Measurements from ENCODE around the gene RBM24. TPM values are rescaled to one million over a fixed set of nuclear protein-coding genes. Genes with fewer than 3 reads are reported as not detected.
A peak's percentile ranks its signal among the peaks of the same experiment; 100 is the strongest.
"Not testable (repeated sequence)": the region's sequence is repeated elsewhere in the genome, so short reads cannot be mapped to it uniquely, and the experiment has no call there.

Gene RBM24
- total RNA-seq, 2 donors from 2014 or later: 2.8 to 4.9 TPM

DNA sequence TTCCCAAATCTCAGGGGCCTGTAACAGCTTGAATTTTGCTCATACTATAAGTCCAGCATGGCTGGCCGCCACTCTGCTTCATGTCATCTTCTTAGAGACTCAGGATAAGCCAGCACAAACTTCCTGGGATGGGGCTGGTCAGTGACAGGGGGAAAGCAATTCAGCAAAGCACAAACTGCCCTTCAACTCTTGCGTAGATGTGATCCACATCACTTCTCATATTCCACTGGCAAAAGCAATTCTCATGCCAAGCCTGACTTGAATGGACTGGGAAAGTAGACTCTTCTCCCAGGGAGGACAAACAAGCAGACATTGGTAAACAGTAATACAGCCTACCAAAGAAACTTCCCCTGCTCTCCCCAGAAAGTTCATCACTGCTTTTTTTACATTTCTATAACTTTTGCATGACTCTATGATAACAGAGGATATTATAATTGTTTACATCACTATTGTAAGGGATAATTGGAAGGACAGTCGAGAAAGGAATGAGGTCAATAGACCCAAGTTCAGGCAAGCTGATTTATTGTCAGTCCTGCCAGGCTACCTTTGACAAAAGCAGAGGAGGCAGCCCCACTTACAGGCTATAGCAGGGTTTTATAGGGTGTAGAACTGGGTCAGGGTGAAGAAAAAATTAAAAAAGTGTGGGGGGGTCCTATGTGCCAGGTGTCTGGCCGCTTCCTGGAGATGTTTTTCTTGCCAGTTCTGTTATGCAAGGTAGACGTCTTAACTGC lies 37.4 kb downstream of the RBM24 start:
- TF ChIP-seq, protein P1, sequence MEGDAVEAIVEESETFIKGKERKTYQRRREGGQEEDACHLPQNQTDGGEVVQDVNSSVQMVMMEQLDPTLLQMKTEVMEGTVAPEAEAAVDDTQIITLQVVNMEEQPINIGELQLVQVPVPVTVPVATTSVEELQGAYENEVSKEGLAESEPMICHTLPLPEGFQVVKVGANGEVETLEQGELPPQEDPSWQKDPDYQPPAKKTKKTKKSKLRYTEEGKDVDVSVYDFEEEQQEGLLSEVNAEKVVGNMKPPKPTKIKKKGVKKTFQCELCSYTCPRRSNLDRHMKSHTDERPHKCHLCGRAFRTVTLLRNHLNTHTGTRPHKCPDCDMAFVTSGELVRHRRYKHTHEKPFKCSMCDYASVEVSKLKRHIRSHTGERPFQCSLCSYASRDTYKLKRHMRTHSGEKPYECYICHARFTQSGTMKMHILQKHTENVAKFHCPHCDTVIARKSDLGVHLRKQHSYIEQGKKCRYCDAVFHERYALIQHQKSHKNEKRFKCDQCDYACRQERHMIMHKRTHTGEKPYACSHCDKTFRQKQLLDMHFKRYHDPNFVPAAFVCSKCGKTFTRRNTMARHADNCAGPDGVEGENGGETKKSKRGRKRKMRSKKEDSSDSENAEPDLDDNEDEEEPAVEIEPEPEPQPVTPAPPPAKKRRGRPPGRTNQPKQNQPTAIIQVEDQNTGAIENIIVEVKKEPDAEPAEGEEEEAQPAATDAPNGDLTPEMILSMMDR (IDR thresholded peaks at IDR 0.05): no peak
- no peak for DNase-seq
- Histone ChIP-seq H3K27ac (no peak overlapping the region), H3K9ac (ENCODE audit: low read depth in 2 of 2, low read length in 2 of 2) (no peak overlapping the region), H3K9me3 (no peaks in the 10 kb centered on the region), H3K4me3 (no peak overlapping the region), H3K4me1 (no peaks in the 10 kb centered on the region), H3K27me3 (no peaks in the 10 kb centered on the region), H3K36me3 (no peaks in the 10 kb centered on the region)
- intact Hi-C loops (cut with DNase I): no loop called here

DNA sequence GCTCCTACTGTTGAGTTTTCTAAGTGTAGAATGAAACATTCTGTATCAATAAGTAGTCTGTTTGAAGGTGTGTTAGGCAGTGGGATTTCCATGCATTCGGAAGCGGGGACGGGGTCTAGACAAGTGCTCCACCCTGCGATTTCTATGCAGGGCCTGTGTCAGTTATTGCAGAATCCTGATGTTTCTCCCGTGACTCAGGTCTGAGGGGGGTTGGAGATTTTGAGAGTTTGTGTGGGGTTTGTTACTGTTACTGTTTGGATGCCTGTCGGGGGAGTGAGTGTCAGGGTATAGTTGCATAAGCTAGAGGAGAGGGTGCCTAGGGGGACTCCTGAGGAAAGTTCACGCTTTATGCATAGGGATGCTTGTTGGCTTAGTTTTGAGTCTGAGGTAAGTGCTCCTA lies 39.1 kb downstream of the RBM24 start:
- not testable (repeated sequence) for DNase-seq

DNA sequence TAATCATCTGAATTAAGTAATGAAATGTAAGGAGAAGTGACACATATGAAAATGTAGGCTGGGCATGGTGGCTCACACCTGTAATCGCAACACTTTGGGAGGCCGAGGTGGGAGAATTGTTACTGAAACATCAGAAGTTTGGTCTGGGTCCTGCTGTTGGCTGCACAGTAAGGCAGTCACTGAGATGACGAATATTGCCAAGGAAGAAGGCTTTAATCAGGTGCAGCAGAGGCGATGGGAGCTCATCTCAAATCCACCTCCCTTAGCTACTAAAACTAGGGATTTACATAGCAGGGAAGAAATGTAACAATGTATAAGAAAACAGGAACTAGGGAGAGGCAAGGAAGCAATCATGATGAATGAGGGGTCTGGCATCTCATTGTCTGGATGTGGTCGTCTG lies 50.1 kb downstream of the RBM24 start:
- TF ChIP-seq, protein P1 (IDR thresholded peaks at IDR 0.05): no peak
- H3K4me1 ChIP-seq: no peaks in the 10 kb centered on the region
- no peaks in the 10 kb centered on the region for H3K36me3 ChIP-seq
- no peak overlapping the region for H3K9ac ChIP-seq (ENCODE audit: low read depth in 2 of 2, low read length in 2 of 2)
- H3K4me3 ChIP-seq: no peak overlapping the region
- intact Hi-C loops (cut with DNase I): no loop called here
- H3K27ac ChIP-seq: no peak overlapping the region
- no peaks in the 10 kb centered on the region for H3K9me3 ChIP-seq
- no peaks in the 10 kb centered on the region for H3K27me3 ChIP-seq
- no peak for DNase-seq

More for the DNA sequence above, 39.1 kb downstream of the RBM24 start:
- H3K27ac ChIP-seq; H3K36me3 ChIP-seq; H3K4me1 ChIP-seq; intact Hi-C loops (cut with DNase I); H3K27me3 ChIP-seq; H3K9me3 ChIP-seq; H3K9ac ChIP-seq (ENCODE audit: low read depth in 2 of 2, low read length in 2 of 2); H3K4me3 ChIP-seq: not testable (repeated sequence)

DNA sequence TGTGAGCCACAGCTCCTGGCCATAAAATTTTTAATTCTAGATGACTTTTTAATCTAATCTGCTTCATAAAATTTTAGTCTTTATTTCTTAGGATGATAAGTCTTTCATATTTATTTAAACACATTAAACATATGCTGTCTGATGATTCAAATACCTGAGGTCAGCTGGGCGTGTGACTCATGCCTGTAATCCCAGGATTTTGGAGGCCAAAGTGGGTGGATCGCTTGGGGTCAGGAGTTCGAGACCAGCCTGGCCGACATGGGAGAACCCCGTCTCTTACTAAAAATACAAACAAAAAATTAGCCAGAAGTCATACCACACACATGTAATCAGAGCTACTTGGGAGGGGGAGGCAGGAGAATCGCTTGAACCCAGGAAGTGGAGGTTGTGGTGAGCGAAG lies 53.1 kb downstream of the RBM24 start:
- TF ChIP-seq, protein P1 (IDR thresholded peaks at IDR 0.05): no peak
- Histone ChIP-seq H3K27me3 (no peaks in the 10 kb centered on the region), H3K27ac (no peak overlapping the region), H3K9me3 (no peaks in the 10 kb centered on the region), H3K36me3 (no peaks in the 10 kb centered on the region), H3K4me1 (peaks cover 3% of the 10 kb centered on the region), H3K9ac (ENCODE audit: low read depth in 2 of 2, low read length in 2 of 2) (no peak overlapping the region), H3K4me3 (no peak overlapping the region)
- no peak for DNase-seq
- intact Hi-C loops (cut with DNase I): no loop called here

DNA sequence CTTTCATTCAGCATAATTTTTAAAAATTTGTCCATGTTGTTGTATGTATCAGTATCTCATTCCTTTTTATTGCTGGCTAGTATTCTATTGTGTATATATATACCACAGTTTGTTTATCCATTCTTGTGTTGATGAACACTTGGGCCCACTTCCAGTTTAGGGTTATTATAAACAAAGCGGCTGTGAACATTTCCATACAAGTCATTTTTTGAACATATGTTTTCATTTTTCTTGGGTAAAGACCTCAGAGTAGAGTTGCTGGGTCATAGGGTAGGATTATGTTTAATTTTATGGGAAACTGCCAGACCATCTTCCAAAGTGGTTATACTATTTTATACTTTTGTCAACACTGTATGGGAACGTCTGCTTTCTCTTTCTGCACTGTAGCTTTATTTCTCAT lies 55.3 kb downstream of the RBM24 start:
- H3K27ac ChIP-seq: no peak overlapping the region
- H3K4me1 ChIP-seq: peaks cover 3% of the 10 kb centered on the region
- H3K4me3 ChIP-seq: no peak overlapping the region
- DNase-seq: no peak
- H3K9ac ChIP-seq (ENCODE audit: low read depth in 2 of 2, low read length in 2 of 2): no peak overlapping the region
- no peaks in the 10 kb centered on the region for H3K36me3 ChIP-seq
- intact Hi-C loops (cut with DNase I): no loop called here
- TF ChIP-seq, protein P1 (IDR thresholded peaks at IDR 0.05): no peak
- no peaks in the 10 kb centered on the region for H3K9me3 ChIP-seq
- no peaks in the 10 kb centered on the region for H3K27me3 ChIP-seq

DNA sequence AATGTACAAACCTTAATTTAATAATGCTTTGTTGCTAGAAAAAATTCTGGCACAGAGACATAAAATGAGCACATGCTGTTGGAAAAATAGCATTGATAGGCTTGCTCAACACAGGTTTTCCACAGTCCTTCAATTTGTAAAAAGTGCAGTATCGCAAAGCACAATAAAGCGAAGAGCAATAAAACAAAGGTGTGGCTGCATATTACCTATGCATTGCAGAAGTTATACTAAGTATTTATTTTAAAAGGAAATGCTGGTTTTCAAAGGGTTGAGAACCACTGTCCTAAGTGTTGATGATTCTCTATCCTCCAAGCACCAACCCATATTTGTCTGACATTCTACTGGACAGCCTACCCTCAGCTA lies 58.1 kb downstream of the RBM24 start:
- Histone ChIP-seq H3K27me3 (no peaks in the 10 kb centered on the region), H3K4me3 (no peak overlapping the region), H3K27ac (peak overlapping the region; percentile 50), H3K9me3 (no peaks in the 10 kb centered on the region), H3K4me1 (peaks cover 3% of the 10 kb centered on the region), H3K36me3 (no peaks in the 10 kb centered on the region), H3K9ac (ENCODE audit: low read depth in 2 of 2, low read length in 2 of 2) (no peak overlapping the region)
- TF ChIP-seq, protein P1 (IDR thresholded peaks at IDR 0.05): no peak
- no peak for DNase-seq
- intact Hi-C loops (cut with DNase I): no loop called here

Data from colonic mucosa (tissue), 4 donors.